GM18508 (cell line): Measurements from ENCODE around the gene S100A7A.
"Not testable (repeated sequence)": the region's sequence is repeated elsewhere in the genome, so short reads cannot be mapped to it uniquely, and the experiment has no call there.

Experiments used
- ATAC-seq: cut with Tn5 transposase; IDR thresholded peaks from one replicate; pipeline ENCODE4 v1.9.1; 2021; ENCODE audit warnings: moderate number of reproducible peaks; ENCODE audit not compliant: insufficient read depth, unreplicated experiment

Gene S100A7A

GRCh38 chr1:153419436-153419793 lies 3.1 kb downstream of the S100A7A start:
- not testable (repeated sequence) for ATAC-seq

DNA sequence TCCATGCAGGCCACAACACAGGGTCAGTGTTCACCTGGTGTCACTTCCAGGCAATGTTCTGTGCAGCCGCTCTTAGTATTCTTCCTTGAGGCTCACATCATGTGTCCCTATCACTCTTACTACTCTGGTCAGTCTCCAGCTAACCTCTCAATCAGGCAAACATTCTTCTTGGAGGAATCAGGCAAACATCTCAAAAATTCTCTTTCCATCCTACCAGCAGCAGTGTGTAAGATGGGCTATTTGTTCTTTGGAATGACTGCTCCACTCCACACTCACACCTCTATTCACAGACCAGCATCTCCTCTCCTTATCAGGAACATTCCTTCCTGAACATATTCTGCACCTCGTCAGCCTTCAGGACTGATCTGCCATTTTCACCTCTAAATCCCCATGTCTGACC lies 4.0 kb downstream of the S100A7A start:
- ATAC-seq = no peak

- ATAC-seq = no peak
Measured at GRCh38 chr1:153422450-153423068, 6.2 kb downstream of the S100A7A start.

DNA sequence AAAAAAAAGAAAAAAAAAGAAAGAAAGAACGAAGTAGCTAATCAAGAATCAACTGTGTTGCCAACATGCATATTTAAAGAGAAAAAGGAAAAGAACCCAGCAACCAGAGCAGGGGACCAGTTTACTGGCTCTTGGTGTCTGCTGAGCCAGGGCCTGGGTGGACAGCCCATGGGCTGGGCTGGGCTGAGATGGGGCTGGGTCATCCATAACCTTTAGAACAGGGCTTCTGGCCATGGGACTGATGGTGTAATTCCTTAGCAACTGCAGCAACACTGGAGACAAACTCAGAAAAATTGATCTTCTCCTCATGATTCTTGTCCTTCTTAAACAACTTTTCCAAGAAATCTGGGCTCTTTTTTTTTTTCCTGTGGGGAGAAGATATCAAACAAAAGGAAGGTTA lies 10.5 kb downstream of the S100A7A start:
- ATAC-seq = no peak

DNA sequence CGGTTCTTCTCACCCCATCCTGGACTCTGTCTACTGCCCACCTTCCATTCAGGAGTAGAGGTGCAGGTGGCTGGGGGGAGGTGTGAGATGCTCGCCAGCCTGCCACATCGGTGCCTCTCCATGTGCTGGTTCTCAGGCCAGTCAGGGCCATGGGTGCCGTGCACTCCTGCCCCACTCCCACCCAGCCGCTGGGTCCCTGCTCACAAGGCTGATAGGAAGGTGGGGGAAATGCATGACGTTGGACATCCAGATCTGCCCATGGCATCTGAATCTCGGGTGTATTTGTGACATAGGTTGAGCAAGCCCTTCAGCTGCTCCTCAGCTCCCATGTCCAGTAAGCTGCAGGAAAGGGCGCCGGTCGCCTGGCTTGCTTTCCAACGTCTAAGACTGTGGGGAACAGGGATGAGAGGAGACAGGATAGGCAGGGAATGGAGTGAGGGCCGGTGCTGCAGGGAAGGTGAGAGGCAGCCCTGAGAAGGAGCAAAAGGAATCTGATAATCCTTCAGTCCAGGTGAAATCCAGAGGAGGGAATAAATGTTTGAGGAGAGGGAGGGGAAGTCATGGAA lies 11.8 kb downstream of the S100A7A start:
- ATAC-seq = no peak

DNA sequence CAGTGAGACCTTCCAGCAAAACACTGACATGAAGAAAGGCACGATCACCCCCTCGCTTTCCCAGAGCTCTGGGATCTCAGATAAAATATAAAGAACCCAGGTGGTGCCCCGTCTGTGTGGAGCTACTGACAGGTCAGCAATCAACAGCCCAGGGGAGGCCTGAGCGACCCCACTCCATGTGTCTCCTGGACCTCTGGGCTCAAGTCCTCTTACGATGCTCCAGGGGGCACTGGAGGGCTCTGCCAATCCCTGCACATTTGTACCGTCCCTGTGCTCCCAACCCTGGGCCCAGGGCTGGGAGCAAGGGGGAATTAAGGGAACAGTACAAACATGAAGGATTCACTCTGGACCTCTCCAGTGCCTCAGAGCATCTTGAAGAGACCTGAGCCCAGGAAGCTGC lies 12.5 kb downstream of the S100A7A start:
- no peak for ATAC-seq

GRCh38 chr1:153429266-153430165 lies 13.2 kb downstream of the S100A7A start:
- no peak for ATAC-seq

- ATAC-seq = no peak
Measured at GRCh38 chr1:153430166-153430553, 13.8 kb downstream of the S100A7A start.

GRCh38 chr1:153430561-153430960 lies 14.2 kb downstream of the S100A7A start:
- ATAC-seq = no peak

GRCh38 chr1:153431002-153431401 lies 14.7 kb downstream of the S100A7A start:
- ATAC-seq = no peak

DNA sequence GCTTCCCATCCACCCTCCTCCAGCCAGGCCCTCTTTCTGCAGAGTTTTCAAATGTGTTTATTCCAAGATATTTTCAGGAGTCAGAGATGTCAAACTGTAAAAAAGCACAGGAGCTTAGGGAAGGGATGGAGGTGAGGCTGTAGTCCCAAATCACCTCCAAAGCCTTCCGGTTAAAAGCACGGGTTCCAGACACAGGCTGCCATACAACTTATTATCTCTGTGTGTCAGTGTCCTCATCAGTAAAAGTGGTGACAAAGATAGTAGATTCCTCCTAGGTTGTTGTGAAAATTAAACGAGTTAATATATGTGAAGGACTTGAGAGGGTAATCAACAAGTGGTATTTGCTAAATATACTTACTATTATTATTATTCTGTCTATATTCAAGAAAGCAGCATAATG lies 15.1 kb downstream of the S100A7A start:
- ATAC-seq = no peak

DNA sequence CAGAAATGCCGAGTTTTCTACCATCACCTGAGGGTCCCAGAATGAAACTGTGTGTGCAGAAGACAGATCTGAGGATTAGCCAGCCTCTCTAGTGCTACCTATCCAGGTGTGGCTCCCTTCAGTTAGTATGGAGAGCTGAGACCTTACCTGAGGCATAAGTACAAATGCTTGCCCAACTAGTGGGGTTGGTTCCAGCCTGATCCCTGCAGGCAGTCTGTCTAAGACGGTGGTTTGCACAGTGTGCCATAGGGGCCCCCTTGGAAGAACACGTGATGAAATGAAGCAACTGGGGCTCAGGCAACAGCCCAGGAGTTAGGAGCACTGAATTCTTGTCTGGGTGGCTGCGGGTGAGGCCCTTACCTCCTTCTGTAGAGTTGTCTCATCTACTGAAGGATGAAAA lies 15.6 kb downstream of the S100A7A start:
- no peak for ATAC-seq

DNA sequence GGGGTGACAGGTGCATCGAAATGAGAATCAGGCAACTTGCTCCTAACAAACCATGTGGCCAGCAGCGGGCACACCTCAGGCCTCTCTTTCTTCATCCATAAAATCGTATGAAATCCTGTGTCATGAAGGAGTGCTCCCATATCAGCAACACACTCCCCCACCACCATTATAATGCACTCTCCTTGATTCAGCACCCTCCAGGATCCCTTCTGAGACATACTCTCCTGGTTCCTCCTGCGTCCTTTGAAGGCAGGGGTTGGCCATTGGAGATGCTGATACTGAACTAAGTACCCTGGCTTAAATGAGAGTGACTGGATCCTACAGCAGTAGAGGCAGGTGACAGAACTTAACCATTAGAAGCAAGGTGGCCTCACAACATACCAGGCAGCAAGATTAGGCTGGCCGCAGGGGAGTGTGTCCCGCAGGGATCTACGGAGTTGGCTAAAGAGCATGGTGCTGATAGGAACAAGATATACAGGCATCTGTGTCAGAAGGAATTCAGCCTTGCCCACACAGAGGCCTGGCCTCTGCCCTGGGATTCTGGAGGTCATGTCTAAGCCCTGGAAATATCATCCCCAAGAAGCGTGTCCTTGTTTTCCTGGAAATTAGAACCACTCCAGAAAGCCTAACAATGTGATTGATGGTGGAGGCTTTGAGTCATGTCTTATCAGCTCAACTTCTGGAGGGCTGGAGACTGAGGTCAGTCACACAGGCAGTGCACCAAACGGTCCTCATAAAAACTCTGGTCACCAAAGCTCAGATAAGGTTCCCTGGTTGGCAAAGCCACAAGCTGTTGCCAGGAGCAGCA lies 16.8 kb downstream of the S100A7A start:
- no peak for ATAC-seq

DNA sequence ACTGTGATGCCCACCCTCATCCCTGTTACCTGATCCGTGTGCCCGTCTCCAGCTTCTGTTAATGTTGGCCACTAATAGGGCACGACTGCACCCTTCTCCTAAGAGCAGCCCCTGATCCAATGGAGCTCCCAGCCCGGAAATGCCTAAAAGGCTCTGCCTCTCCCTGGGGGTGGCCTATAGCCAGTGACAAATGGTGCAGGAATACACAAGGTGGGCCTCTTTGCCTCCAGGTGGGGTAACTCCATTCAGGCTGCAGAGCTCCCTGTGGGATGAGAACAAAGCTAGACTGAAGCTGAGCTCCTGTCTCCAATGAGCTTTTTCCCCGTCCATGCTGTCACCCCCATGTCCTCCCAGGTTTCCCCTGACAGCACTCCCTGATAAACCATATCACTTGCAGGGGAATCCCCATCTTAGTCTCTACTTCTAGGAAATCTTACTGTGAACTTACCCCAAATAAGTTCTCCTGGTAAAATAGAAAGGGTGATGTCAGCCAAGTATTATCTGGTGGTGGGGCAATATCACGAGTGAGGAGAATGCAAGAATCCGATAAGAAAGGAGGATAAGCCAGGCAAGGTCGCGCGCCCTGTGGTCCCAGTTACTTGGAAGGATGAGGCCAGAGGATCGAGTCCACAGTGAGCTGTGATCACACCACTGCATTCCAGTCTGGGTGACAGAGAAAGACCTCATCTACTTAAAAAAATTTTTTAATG lies 18.6 kb downstream of the S100A7A start:
- ATAC-seq = no peak

DNA sequence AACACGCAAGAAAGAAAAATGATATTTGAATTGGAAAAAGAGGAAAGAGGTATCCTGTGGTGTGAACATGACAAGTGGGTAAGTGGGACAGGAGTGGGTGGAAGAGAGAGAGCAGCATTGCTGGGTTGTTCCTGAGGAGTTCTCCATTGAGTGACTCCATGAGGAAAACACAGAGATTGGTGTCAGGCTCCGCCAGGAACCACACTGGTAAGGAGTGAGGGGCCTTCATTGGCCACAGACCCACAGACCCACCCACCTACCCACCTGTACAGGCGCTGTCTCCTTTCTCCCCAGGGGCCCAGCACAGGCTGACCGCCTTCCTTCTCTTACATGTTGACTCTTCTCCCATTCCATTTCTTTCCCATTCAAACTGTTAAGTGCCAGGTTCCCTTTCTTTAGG lies 20.9 kb downstream of the S100A7A start:
- no peak for ATAC-seq

- ATAC-seq = no peak
Measured at GRCh38 chr1:153438599-153438998, 22.3 kb downstream of the S100A7A start.

- ATAC-seq = no peak
Measured at GRCh38 chr1:153439273-153439672, 23.0 kb downstream of the S100A7A start.

GRCh38 chr1:153441238-153441755 lies 25.0 kb downstream of the S100A7A start:
- ATAC-seq = no peak

DNA sequence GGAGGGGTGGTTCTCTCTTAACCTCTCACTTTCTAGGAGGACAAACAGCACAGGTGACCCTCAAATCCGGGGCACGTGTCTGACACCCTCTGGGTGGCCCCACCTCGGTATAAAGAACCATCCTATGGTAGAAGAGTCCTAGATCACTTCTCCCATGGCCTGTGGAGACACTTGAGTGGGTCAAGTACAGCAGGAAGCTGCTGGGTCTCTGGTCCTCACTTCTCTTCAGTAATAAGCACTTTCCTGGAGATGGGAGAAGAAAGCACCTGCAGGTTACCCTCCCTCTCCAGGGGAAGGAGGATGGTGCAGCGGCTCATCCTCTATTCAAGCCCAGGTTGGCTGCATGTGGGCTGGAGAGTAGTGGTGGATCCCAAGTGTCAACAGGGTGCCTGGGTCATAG lies 27.2 kb downstream of the S100A7A start:
- no peak for ATAC-seq

GRCh38 chr1:153444078-153444477 lies 27.8 kb downstream of the S100A7A start:
- no peak for ATAC-seq
